Measurements from ENCODE around the gene DHODH. TPM values are rescaled to one million over a fixed set of nuclear protein-coding genes. Genes with fewer than 3 reads are reported as not detected.

Gene DHODH
- total and polyA plus RNA-seq, 10 of the 15 experiments (the other 5 are each of a cell fraction or from before 2014, with no cell fraction given), result 3.4 to 23.3 (median 13.2) TPM

DNA sequence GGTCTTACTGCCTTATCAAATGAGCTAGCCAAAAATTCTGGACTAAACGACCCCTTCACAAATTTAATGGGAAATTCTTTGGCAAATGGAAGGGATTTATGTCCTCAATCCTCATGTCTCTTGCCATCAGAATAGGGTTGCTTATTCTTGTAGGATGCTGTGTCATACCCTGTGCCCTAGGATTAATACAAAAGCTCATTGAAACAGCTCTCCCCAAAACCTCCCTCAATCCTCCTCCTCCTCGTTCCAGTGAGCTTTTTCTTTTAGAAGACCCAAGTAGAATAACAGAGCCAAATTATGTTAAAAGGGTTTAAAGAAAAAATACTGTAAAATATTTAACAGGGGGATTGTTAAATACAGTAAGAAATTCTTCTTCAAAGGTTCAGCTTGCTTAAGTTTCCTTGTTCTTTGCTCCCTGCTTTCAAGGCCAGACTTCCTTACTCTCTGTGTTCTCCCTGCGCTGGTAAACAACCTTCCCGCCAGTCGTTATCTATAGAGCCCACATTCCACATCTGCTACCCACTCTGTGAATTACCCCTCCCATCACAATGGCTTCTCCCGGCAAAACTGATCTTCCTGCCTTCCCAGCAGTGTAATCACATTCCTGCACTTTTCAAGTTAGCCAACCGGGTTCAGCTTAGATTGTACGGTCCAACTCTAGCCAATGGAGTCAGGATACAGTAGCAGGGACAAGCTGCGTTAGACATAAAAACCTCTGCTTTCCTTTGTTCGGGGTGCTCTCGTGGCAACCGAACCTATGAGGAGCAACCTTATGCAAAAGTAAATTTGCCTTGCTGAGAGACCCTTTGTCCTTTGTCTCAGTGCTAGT, 64.2 kb downstream of the DHODH start:
- ChIA-PET SMC1A (ENCODE audit: uncharacterized antibody, unreplicated experiment) (interaction anchor here (1.8 kb wide), 1 partner anchor 22 kb away, joined by 9 read pairs; no protein-coding TSS in a partner anchor), RAD21 (ENCODE audit: unreplicated experiment) (no interaction called here), CTCF (interaction anchor here (1.5 kb wide), 1 partner anchor 11 kb away, joined by 3 read pairs; no protein-coding TSS in a partner anchor), POLR2A (no interaction called here)
- H3K9me3 ChIP-seq (replicated peaks; ENCODE audit: control insufficient read depth, insufficient read depth, low read length), result no peaks in the 10 kb centered on the region
- no peak for TF ChIP-seq MYB (IDR thresholded peaks at IDR 0.05; ENCODE audit: borderline replicate concordance, low read depth, low read length)
- H3K4me3 ChIP-seq, result no peak overlapping the region
- no peaks in the 10 kb centered on the region for H3K36me3 ChIP-seq (ENCODE audit: control insufficient read depth in 2 of 2, insufficient read depth in 2 of 2, low read length in 1 of 2)
- H3K27me3 ChIP-seq (replicated peaks in 1 of 2; ENCODE audit: control insufficient read depth in 2 of 2, insufficient read depth in 2 of 2, low read length in 1 of 2), result no peaks in the 10 kb centered on the region
- H3K79me2 ChIP-seq (ENCODE audit: control insufficient read depth, insufficient read depth, low read length), result no peaks in the 10 kb centered on the region
- no peaks in the 10 kb centered on the region for H4K20me1 ChIP-seq (ENCODE audit: control insufficient read depth, insufficient read depth)
- WGBS (ENCODE audit: insufficient coverage, insufficient replicate concordance, low lambda C conversion rate, missing lambda C conversion rate), result 81% methylated on average over 12 of the region's 12 CpGs
- H3K4me2 ChIP-seq (ENCODE audit: control insufficient read depth, insufficient read depth), result no peak overlapping the region
- no peaks in the 10 kb centered on the region for H3K4me1 ChIP-seq (ENCODE audit: control insufficient read depth, insufficient read depth, low read length)
- intact Hi-C loops (cut with micrococcal nuclease; ENCODE audit: unreplicated experiment), result no loop called here
- no peak overlapping the region for H3K27ac ChIP-seq (ENCODE audit: control insufficient read depth, insufficient read depth)
- in situ Hi-C loops (cut with MboI), result no loop called here
- FAIRE-seq, result no peak
- no peak overlapping the region for H3K9ac ChIP-seq (ENCODE audit: control insufficient read depth, insufficient read depth, low read length)
- no TSS peak for BruUV-seq (replicated peaks)
- ATAC-seq, result no peak
- H2AFZ ChIP-seq (ENCODE audit: control insufficient read depth, low read depth, low read length), result no peak overlapping the region
- DNase-seq (ENCODE audit: low read depth, low spot score), result no peak

DNA sequence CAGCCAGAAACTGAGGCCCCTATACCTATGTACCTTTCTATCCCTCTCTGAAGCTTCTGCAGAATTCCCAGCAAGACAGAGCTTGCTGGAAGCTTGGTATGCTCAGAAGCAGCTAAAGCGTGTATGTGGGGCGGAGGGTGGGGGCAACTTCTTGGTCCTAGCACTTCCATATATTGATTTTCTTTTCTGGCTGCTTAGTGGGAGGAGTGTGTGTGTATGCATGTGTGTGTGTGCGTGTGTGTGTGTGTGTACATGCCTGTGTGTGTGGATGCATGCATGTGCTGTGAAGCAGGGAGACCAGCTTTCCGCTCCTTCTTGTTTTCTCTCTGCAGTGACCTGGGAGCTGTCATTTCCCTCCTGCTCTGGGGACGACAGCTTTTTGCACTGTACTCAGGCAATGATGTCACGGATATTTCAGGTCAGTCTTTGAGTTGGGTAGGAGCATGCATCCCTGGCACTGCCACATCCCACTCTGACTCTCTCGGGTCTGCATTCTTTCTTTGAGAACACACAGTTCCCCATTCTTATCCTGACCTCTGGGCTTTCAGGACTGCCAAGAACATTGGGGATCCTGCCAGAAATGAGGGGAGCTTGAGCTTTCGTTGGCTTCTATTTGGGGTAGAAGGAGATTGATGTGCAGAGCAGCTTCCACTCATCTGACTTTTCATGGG, 65.2 kb downstream of the DHODH start:
- no TSS peak for BruUV-seq (replicated peaks)
- Histone ChIP-seq H3K36me3 (ENCODE audit: control insufficient read depth in 2 of 2, insufficient read depth in 2 of 2, low read length in 1 of 2) (no peaks in the 10 kb centered on the region), H4K20me1 (ENCODE audit: control insufficient read depth, insufficient read depth) (no peaks in the 10 kb centered on the region), H3K4me2 (ENCODE audit: control insufficient read depth, insufficient read depth) (no peak overlapping the region), H3K79me2 (ENCODE audit: control insufficient read depth, insufficient read depth, low read length) (no peaks in the 10 kb centered on the region), H3K27me3 (replicated peaks in 1 of 2; ENCODE audit: control insufficient read depth in 2 of 2, insufficient read depth in 2 of 2, low read length in 1 of 2) (no peaks in the 10 kb centered on the region), H3K4me3 (no peak overlapping the region), H3K9me3 (replicated peaks; ENCODE audit: control insufficient read depth, insufficient read depth, low read length) (no peaks in the 10 kb centered on the region), H2AFZ (ENCODE audit: control insufficient read depth, low read depth, low read length) (no peak overlapping the region), H3K27ac (ENCODE audit: control insufficient read depth, insufficient read depth) (no peak overlapping the region), H3K9ac (ENCODE audit: control insufficient read depth, insufficient read depth, low read length) (no peak overlapping the region), H3K4me1 (ENCODE audit: control insufficient read depth, insufficient read depth, low read length) (no peaks in the 10 kb centered on the region)
- ChIA-PET RAD21 (ENCODE audit: unreplicated experiment) (no interaction called here), POLR2A (no interaction called here), SMC1A (ENCODE audit: uncharacterized antibody, unreplicated experiment) (no interaction called here), CTCF (interaction anchor here (1.5 kb wide), 1 partner anchor 10 kb away, joined by 3 read pairs; no protein-coding TSS in a partner anchor)
- ATAC-seq (no peak), DNase-seq (ENCODE audit: low read depth, low spot score) (no peak), FAIRE-seq (no peak)
- in situ Hi-C loops (cut with MboI), result no loop called here
- intact Hi-C loops (cut with micrococcal nuclease; ENCODE audit: unreplicated experiment), result no loop called here
- 62% methylated on average over 8 of the region's 8 CpGs for WGBS (ENCODE audit: insufficient coverage, insufficient replicate concordance, low lambda C conversion rate, missing lambda C conversion rate)
- TF ChIP-seq CEBPZ (IDR thresholded peaks at IDR 0.05; ENCODE audit: low read depth, low read length) (no peak), SKIL (IDR thresholded peaks at IDR 0.05; ENCODE audit: low read depth, poor library complexity, severe bottlenecking) (no peak), BRCA1 (IDR thresholded peaks at IDR 0.05; ENCODE audit: low read depth, low read length) (no peak), POLR2AphosphoS5 (IDR thresholded peaks at IDR 0.05; ENCODE audit: low read length) (no peak), TAF1 (IDR thresholded peaks at IDR 0.05; ENCODE audit: borderline replicate concordance, low read depth, low read length) (no peak), CEBPB (IDR thresholded peaks at IDR 0.05; ENCODE audit: borderline replicate concordance in 1 of 2, low read depth in 2 of 2, low read length in 2 of 2) (no peak)
- TF ChIP-seq, protein P1, sequence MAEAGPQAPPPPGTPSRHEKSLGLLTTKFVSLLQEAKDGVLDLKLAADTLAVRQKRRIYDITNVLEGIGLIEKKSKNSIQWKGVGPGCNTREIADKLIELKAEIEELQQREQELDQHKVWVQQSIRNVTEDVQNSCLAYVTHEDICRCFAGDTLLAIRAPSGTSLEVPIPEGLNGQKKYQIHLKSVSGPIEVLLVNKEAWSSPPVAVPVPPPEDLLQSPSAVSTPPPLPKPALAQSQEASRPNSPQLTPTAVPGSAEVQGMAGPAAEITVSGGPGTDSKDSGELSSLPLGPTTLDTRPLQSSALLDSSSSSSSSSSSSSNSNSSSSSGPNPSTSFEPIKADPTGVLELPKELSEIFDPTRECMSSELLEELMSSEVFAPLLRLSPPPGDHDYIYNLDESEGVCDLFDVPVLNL (IDR thresholded peaks at IDR 0.05; ENCODE audit: low read depth, low read length), result no peak

Data from GM12878 (cell line).